ENCODE measurements around the gene PTPRG. TPM values are rescaled to one million over a fixed set of nuclear protein-coding genes. Genes with fewer than 3 reads are reported as not detected.

PTPRG gene
- total and polyA plus RNA-seq, 2 of the 13 experiments (the other 11 are each of a cell fraction or from before 2014, with no cell fraction given), result 8.0 to 25.3 TPM

DNA sequence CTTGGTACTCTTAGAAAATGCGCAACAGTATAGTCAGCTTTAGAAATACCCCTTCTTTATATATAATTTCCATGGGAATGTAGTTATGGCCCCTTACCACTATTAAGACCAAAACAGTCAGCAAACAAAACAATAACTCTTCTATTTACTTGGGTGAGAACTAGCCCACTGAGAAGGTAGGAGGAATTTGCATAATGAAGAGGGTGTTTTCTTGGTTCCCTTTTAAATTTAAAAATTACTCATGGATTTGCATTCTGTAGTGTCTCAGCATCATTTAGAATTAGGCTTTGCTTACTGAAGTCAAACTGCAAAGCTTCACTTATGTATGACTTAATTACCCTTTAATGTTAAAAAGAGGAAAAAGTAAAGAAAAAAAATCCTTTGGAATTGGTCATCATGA lies 350.8 kb downstream of the PTPRG start:
- CTCF ChIA-PET (ENCODE audit: low intra/inter-chr PET ratio, low total read pairs), result no interaction called here
- H3K27ac ChIP-seq (ENCODE audit: extremely low read length, insufficient read depth, low read length), result no peak overlapping the region
- intact Hi-C loops (cut with micrococcal nuclease; ENCODE audit: unreplicated experiment), result no loop called here
- no peak overlapping the region for H2AFZ ChIP-seq (ENCODE audit: low read length)
- H3K36me3 ChIP-seq (replicated peaks in 1 of 2; ENCODE audit: control insufficient read depth in 1 of 2, insufficient read depth in 2 of 2, low read length in 2 of 2), result no peaks in the 10 kb centered on the region
- H3K27me3 ChIP-seq (ENCODE audit: control insufficient read depth in 1 of 2, insufficient read depth in 2 of 2, low read length in 2 of 2), result no peaks in the 10 kb centered on the region
- in situ Hi-C loops (cut with HindIII; ENCODE audit: extremely low pct_ligation_motif_present, low pct_unique_long_range_greater_than_20kb), result no loop called here
- 97% methylated on average over 1 of the region's 1 CpG for WGBS (ENCODE audit: low lambda C conversion rate)
- FAIRE-seq (no peak), DNase-seq (ENCODE audit: low spot score) (no peak), ATAC-seq (no peak)
- H3K4me2 ChIP-seq (ENCODE audit: low read depth, low read length), result no peak overlapping the region
- H4K20me1 ChIP-seq (ENCODE audit: insufficient read depth, low read length), result no peaks in the 10 kb centered on the region
- no peaks in the 10 kb centered on the region for H3K9me3 ChIP-seq (ENCODE audit: low read length)
- no TSS peak for BruUV-seq (replicated peaks)
- TF ChIP-seq, protein P1, sequence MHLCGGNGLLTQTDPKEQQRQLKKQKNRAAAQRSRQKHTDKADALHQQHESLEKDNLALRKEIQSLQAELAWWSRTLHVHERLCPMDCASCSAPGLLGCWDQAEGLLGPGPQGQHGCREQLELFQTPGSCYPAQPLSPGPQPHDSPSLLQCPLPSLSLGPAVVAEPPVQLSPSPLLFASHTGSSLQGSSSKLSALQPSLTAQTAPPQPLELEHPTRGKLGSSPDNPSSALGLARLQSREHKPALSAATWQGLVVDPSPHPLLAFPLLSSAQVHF (CRISPR knock-in tag; IDR thresholded peaks at IDR 0.05), result no peak
- TF ChIP-seq JUNB (CRISPR knock-in tag; IDR thresholded peaks at IDR 0.05; ENCODE audit: borderline replicate concordance), result no peak
- H3K9ac ChIP-seq (ENCODE audit: insufficient read depth, low read depth, low read length), result no peak overlapping the region
- POLR2A ChIA-PET, result no interaction called here
- no peaks in the 10 kb centered on the region for H3K4me1 ChIP-seq (ENCODE audit: insufficient read depth, low read length)
- no peaks in the 10 kb centered on the region for H3K79me2 ChIP-seq (ENCODE audit: insufficient read depth, low read length)
- H3K4me3 ChIP-seq (replicated peaks in 1 of 3; ENCODE audit: insufficient read depth in 1 of 3, low read depth in 2 of 3, low read length in 3 of 3), result no peak overlapping the region

DNA sequence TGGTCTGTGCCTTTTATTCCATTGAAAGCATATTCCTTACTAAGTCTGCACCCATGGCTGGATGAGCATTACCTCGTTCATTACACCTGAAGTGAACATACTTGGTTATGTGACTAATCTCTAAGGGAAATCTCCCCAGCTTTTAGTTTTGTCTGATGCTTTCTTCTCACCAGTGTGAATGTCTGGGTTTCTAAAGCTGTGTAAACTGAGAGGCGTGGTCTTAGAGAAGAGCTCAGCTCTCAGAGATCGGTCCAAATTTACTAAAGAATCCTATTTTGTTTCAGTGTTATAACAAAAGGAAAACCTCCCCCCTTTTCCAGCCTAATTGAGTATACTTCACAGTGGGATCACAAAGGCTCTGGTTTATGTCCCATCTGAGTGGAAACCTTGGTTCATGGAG lies 352.3 kb downstream of the PTPRG start:
- Histone ChIP-seq H3K4me1 (ENCODE audit: insufficient read depth, low read length) (no peaks in the 10 kb centered on the region), H3K79me2 (ENCODE audit: insufficient read depth, low read length) (no peaks in the 10 kb centered on the region), H3K27me3 (ENCODE audit: control insufficient read depth in 1 of 2, insufficient read depth in 2 of 2, low read length in 2 of 2) (no peaks in the 10 kb centered on the region), H4K20me1 (ENCODE audit: insufficient read depth, low read length) (no peaks in the 10 kb centered on the region), H3K36me3 (replicated peaks in 1 of 2; ENCODE audit: control insufficient read depth in 1 of 2, insufficient read depth in 2 of 2, low read length in 2 of 2) (no peaks in the 10 kb centered on the region), H3K4me3 (replicated peaks in 1 of 3; ENCODE audit: insufficient read depth in 1 of 3, low read depth in 2 of 3, low read length in 3 of 3) (no peak overlapping the region), H3K4me2 (ENCODE audit: low read depth, low read length) (no peak overlapping the region), H2AFZ (ENCODE audit: low read length) (no peak overlapping the region), H3K27ac (ENCODE audit: extremely low read length, insufficient read depth, low read length) (no peak overlapping the region), H3K9me3 (ENCODE audit: low read length) (no peaks in the 10 kb centered on the region), H3K9ac (ENCODE audit: insufficient read depth, low read depth, low read length) (no peak overlapping the region)
- no peak for DNase-seq (ENCODE audit: low spot score)
- intact Hi-C loops (cut with micrococcal nuclease; ENCODE audit: unreplicated experiment) (no loop called here), in situ Hi-C loops (cut with HindIII; ENCODE audit: extremely low pct_ligation_motif_present, low pct_unique_long_range_greater_than_20kb) (no loop called here)
- FAIRE-seq, result no peak
- POLR2A ChIA-PET, result no interaction called here
- WGBS (ENCODE audit: low lambda C conversion rate), result 91% methylated on average over 3 of the region's 3 CpGs
- BruUV-seq (replicated peaks), result no TSS peak
- no peak for ATAC-seq
- CTCF ChIA-PET (ENCODE audit: low intra/inter-chr PET ratio, low total read pairs), result no interaction called here
- no peak for TF ChIP-seq ELF4 (CRISPR knock-in tag; IDR thresholded peaks at IDR 0.05; ENCODE audit: borderline replicate concordance)
- TF ChIP-seq, protein P2, sequence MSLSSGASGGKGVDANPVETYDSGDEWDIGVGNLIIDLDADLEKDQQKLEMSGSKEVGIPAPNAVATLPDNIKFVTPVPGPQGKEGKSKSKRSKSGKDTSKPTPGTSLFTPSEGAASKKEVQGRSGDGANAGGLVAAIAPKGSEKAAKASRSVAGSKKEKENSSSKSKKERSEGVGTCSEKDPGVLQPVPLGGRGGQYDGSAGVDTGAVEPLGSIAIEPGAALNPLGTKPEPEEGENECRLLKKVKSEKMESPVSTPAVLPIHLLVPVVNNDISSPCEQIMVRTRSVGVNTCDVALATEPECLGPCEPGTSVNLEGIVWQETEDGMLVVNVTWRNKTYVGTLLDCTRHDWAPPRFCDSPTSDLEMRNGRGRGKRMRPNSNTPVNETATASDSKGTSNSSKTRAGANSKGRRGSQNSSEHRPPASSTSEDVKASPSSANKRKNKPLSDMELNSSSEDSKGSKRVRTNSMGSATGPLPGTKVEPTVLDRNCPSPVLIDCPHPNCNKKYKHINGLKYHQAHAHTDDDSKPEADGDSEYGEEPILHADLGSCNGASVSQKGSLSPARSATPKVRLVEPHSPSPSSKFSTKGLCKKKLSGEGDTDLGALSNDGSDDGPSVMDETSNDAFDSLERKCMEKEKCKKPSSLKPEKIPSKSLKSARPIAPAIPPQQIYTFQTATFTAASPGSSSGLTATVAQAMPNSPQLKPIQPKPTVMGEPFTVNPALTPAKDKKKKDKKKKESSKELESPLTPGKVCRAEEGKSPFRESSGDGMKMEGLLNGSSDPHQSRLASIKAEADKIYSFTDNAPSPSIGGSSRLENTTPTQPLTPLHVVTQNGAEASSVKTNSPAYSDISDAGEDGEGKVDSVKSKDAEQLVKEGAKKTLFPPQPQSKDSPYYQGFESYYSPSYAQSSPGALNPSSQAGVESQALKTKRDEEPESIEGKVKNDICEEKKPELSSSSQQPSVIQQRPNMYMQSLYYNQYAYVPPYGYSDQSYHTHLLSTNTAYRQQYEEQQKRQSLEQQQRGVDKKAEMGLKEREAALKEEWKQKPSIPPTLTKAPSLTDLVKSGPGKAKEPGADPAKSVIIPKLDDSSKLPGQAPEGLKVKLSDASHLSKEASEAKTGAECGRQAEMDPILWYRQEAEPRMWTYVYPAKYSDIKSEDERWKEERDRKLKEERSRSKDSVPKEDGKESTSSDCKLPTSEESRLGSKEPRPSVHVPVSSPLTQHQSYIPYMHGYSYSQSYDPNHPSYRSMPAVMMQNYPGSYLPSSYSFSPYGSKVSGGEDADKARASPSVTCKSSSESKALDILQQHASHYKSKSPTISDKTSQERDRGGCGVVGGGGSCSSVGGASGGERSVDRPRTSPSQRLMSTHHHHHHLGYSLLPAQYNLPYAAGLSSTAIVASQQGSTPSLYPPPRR (CRISPR knock-in tag; IDR thresholded peaks at IDR 0.05; ENCODE audit: borderline replicate concordance), result no peak
- no peak for TF ChIP-seq JARID2 (CRISPR knock-in tag; IDR thresholded peaks at IDR 0.05; ENCODE audit: insufficient replicate concordance)
- TF ChIP-seq STAG1 (CRISPR knock-in tag; IDR thresholded peaks at IDR 0.05), result no peak
- no peak for TF ChIP-seq ZNF703 (CRISPR knock-in tag; IDR thresholded peaks at IDR 0.05; ENCODE audit: borderline replicate concordance)
- TF ChIP-seq, protein P3, sequence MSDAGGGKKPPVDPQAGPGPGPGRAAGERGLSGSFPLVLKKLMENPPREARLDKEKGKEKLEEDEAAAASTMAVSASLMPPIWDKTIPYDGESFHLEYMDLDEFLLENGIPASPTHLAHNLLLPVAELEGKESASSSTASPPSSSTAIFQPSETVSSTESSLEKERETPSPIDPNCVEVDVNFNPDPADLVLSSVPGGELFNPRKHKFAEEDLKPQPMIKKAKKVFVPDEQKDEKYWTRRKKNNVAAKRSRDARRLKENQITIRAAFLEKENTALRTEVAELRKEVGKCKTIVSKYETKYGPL (CRISPR knock-in tag; IDR thresholded peaks at IDR 0.05), result no peak
- TF ChIP-seq HMG20B (CRISPR knock-in tag; conservative IDR thresholded peaks at IDR 0.05), result no peak
- TF ChIP-seq ZNF180 (CRISPR knock-in tag; IDR thresholded peaks at IDR 0.05; ENCODE audit: borderline replicate concordance, low read depth), result no peak

Data from HepG2 (cell line).